Psoas muscle (tissue), 8 donors: ENCODE data around the gene NRGN. TPM values are rescaled to one million over a fixed set of nuclear protein-coding genes. Genes with fewer than 3 reads are reported as not detected.

Experiments
- ATAC-seq, 4 donors: fragments of 200-7000 bp; cut with Tn5 transposase; one replicate each; pipeline ENCODE4 v1.9.1; 2020; ENCODE audit warnings: moderate library complexity in 3 of 4, mild to moderate bottlenecking in 2 of 4
- DNase-seq, 2 donors: peaks; one replicate each; pipeline ENCODE4 v3.0.0-alpha.2; 2020
- H3K27ac ChIP-seq: fragments of 200-600 bp; one replicate; pipeline ENCODE4 v1.8.0; 2022
- H3K27me3 ChIP-seq, 3 donors: fragments of 200-600 bp in 1 of 3; one replicate each; pipeline versions ENCODE4 v1.6.1 to v1.8.0; 2013 to 2022; ENCODE audit warnings: low read length in 2 of 3, mild to moderate bottlenecking in 2 of 3, moderate library complexity in 1 of 3; ENCODE audit not compliant: insufficient read depth in 3 of 3
- H3K36me3 ChIP-seq, 2 donors: fragments of 200-600 bp in 1 of 2; one replicate each; pipeline versions ENCODE4 v1.6.1 to v1.8.0; 2013 to 2022; ENCODE audit warnings: low read depth in 1 of 2, mild to moderate bottlenecking in 1 of 2, moderate library complexity in 1 of 2; ENCODE audit not compliant: insufficient read depth in 1 of 2
- H3K4me1 ChIP-seq: fragments of 200-600 bp; one replicate; pipeline ENCODE4 v1.8.0; 2022
- H3K4me3 ChIP-seq: fragments of 200-600 bp; one replicate; pipeline ENCODE4 v1.8.0; 2022; ENCODE audit warnings: mild to moderate bottlenecking
- H3K9me3 ChIP-seq: fragments of 200-600 bp; one replicate; pipeline ENCODE4 v1.8.0; 2022
- CTCF ChIP-seq: fragments of 200-600 bp; IDR thresholded peaks from one replicate; pipeline ENCODE4 v1.8.0; 2022; ENCODE audit warnings: antibody characterized with exemption
- WGBS, 3 donors: extraction: QIAGEN DNeasy Blood & Tissue Kit; methylation state at CpG; one replicate each; pipeline versions ENCODE4 v1.1.6 to v1.1.7; 2013; 5-methylcytosine and 5-hydroxymethylcytosine counted together
- intact Hi-C, 2 donors: fragments of 100-400 bp; cut with DNase I; formaldehyde crosslinking; loops; one replicate each; pipeline versions ENCODE4 v1.11.0 to v1.14.2; 2022
- polyA plus RNA-seq, 3 donors: library from polyadenylated mRNA; stranded (reverse); fragments of 200-250 nt; gene quantifications; one replicate each; pipeline ENCODE4 v1.2.3, GENCODE V29; 2013
- total RNA-seq, 4 donors: library from RNA; stranded (reverse); fragmentation: NEBNext Ultra II Directional in 2 of 4; extraction: Animal tissue kit (Norgen Biotek cat#: 25700) in 2 of 4; gene quantifications; one replicate each; pipeline versions ENCODE4 v1.2.1 to v1.2.4, GENCODE V29; 2021 to 2023
- donor health status: healthy with polysubstance abuse.
- donor health status: DM: no; HTN: no; CAD: no; lungs with moderate emphysema.
- donor health status: Bipolar disorder and iron deficiency.
- donor health status: healthy.
- donor health status: DM: yes; HTN: yes; CAD: no.
- donor health status: DM: no; HTN: no; CAD: no.
- donor health status: DM: no; HTN: no; CAD: no.
- donor health status: DM: yes; HTN: yes; CAD: no.

NRGN gene
- total and polyA plus RNA-seq, 7 donors: 0.69 to 2.1 (median 1.0) TPM

DNA sequence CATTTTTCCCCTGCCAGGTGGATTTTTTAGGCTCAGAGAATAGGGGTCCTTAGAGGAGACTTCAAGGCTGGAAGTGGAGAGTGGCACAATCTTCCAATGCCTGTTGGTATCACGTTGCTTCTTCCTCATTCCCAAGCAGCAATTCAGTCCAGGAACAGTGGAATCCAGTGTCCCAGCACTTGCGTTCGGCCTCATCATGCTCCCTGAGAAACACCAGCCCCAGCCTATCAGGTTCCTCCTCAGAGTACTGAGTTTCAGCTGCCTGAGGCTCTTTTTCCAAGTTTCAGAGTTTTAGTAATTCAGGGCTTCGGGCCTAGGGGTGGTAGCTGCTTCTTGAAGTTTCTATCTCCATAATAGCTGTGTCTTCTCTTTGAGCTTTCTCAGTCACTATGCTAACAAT, 31.9 kb upstream of the NRGN start:
- intact Hi-C loops: no loop called here
- no peak for ATAC-seq
- no peaks in the 10 kb centered on the region for H3K9me3 ChIP-seq
- TF ChIP-seq CTCF: no peak
- H3K27me3 ChIP-seq: peaks cover 0 to 4% (median 0%) of the 10 kb centered on the region in 3 donors
- WGBS, 3 donors: 67 to 75% (median 70%) methylated on average over 4 of the region's 4 CpGs
- DNase-seq: no peak
- no peak overlapping the region for H3K27ac ChIP-seq
- H3K4me1 ChIP-seq: no peaks in the 10 kb centered on the region
- H3K36me3 ChIP-seq: no peaks in the 10 kb centered on the region
- no peak overlapping the region for H3K4me3 ChIP-seq

DNA sequence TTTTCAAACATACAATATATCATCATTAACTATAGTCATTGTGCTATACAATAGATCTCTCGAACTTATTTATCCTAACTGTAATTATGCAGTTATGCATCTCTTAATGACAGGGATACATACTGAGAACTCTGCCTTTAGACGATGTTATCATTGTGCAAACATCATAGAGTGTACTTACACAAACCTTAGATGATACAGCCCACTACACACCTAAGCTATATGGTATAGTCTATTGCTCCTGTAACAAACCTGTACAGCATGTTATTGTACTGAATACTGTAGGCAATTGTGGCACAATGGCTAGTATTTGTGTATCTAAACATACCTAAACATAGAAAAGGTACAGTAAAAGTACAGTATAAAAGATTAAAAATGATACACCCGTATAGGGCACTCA, 27.4 kb upstream of the NRGN start:
- WGBS, 3 donors: 84 to 86% (median 85%) methylated on average over 3 of the region's 3 CpGs
- intact Hi-C loops: no loop called here
- DNase-seq (no peak), ATAC-seq (no peak)
- no peak overlapping the region for H3K27ac ChIP-seq
- no peak for TF ChIP-seq CTCF
- no peaks in the 10 kb centered on the region for H3K36me3 ChIP-seq
- no peaks in the 10 kb centered on the region for H3K9me3 ChIP-seq
- peaks cover 0 to 26% (median 0%) of the 10 kb centered on the region in 3 donors for H3K27me3 ChIP-seq
- no peaks in the 10 kb centered on the region for H3K4me1 ChIP-seq
- H3K4me3 ChIP-seq: no peak overlapping the region

DNA sequence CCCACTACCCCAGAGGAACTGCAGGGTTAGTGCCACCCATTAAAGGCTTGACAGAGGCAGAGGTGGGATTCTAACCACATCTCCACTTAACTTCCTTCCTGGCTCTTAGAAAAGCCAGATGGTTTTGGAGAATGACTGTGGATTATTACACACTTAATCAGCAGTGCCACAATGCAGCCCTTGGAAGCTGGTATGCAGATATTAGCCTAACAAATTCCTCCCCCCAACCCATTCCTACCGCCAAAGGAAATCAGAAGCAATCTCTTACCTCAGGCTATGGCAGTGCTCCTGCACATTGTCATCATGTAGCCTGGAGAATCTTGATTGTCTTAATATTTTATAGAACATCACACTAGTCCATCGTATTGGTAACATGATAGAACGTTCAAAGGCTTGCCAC, 23.2 kb upstream of the NRGN start:
- Histone ChIP-seq H3K36me3 (no peaks in the 10 kb centered on the region), H3K4me3 (no peak overlapping the region), H3K4me1 (no peaks in the 10 kb centered on the region), H3K27ac (no peak overlapping the region), H3K27me3 (peaks cover 0 to 59% (median 0%) of the 10 kb centered on the region in 3 donors), H3K9me3 (no peaks in the 10 kb centered on the region)
- no peak for TF ChIP-seq CTCF
- DNase-seq (no peak), ATAC-seq (no peak)
- intact Hi-C loops: no loop called here
- WGBS, 3 donors: 68 to 73% (median 70%) methylated on average over 3 of the region's 3 CpGs

DNA sequence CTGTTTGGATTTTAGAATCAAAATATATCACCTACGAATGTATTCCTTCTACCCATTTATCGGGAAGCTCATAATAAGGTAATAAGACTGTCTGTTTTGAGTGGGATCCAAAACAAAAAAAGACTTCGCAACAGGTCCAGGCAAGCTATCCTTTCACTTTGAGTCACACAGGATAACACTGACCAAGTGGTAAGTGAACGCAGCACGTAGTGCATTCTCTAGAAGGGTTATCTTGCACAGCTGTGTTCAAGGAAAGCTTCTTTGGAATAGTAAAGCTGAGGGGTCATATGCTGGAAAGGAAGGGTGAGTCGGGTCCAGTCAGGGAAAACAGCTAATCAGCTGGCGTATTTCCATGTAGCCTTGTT, 22.3 kb upstream of the NRGN start:
- no peak for ATAC-seq
- Histone ChIP-seq H3K4me1 (no peaks in the 10 kb centered on the region), H3K27ac (no peak overlapping the region), H3K36me3 (no peaks in the 10 kb centered on the region), H3K27me3 (peaks cover 0 to 59% (median 3%) of the 10 kb centered on the region in 3 donors), H3K9me3 (no peaks in the 10 kb centered on the region), H3K4me3 (peak overlapping the region; percentile 61)
- WGBS, 3 donors: 38 to 48% (median 45%) methylated on average over 7 of the region's 7 CpGs
- no peak for DNase-seq
- TF ChIP-seq CTCF: no peak
- intact Hi-C loops: no loop called here
